GM23338 (cell line): ENCODE results near the gene AADACL3. TPM values are rescaled to one million over a fixed set of nuclear protein-coding genes. Genes with fewer than 3 reads are reported as not detected.

ENCODE experiments used
- ATAC-seq: fragments of 200-7000 bp; cut with Tn5 transposase; 3 replicates; pipeline ENCODE4 v1.9.1; 2020
- DNase-seq: peaks from one replicate; pipeline ENCODE4 v3.0.0-alpha.2; 2015; ENCODE audit warnings: low spot score
- H2AFZ ChIP-seq: fragments of 200-600 bp; sonication (generic); 2 replicates; pipeline ENCODE4 v1.8.0; 2016; ENCODE audit warnings: antibody characterized with exemption, mild to moderate bottlenecking, moderate library complexity
- H3F3A ChIP-seq: fragments of 200-600 bp; sonication (generic); replicated peaks from 2 replicates; pipeline ENCODE4 v1.8.0; 2017; ENCODE audit warnings: antibody characterized with exemption, mixed run types, low read depth
- H3K27ac ChIP-seq: fragments of 200-600 bp; sonication (generic); 2 replicates; pipeline ENCODE4 v1.6.1; 2016; ENCODE audit warnings: low read depth
- H3K27me3 ChIP-seq: fragments of 200-600 bp; sonication (generic); 2 replicates; pipeline ENCODE4 v1.8.0; 2016; ENCODE audit warnings: mild to moderate bottlenecking, mixed run types, moderate library complexity; ENCODE audit not compliant: insufficient read depth
- H3K36me3 ChIP-seq: fragments of 200-600 bp; sonication (generic); 2 replicates; pipeline ENCODE4 v1.8.0; 2016; ENCODE audit warnings: mild to moderate bottlenecking; ENCODE audit not compliant: insufficient read depth
- H3K4me1 ChIP-seq: fragments of 200-600 bp; sonication (generic); 2 replicates; pipeline ENCODE4 v1.8.0; 2016; ENCODE audit warnings: mild to moderate bottlenecking, moderate library complexity; ENCODE audit not compliant: insufficient read depth
- H3K4me2 ChIP-seq: fragments of 200-600 bp; sonication (generic); 2 replicates; pipeline ENCODE4 v1.7.1; 2017; ENCODE audit warnings: mixed run types
- H3K4me3 ChIP-seq: fragments of 200-600 bp; sonication (generic); 2 replicates; pipeline ENCODE4 v1.6.1; 2016; ENCODE audit warnings: mixed run types
- H3K79me2 ChIP-seq: fragments of 200-600 bp; sonication (generic); replicated peaks from 2 replicates; pipeline ENCODE4 v1.8.0; 2017; ENCODE audit warnings: mild to moderate bottlenecking; ENCODE audit not compliant: insufficient read depth
- H3K9me2 ChIP-seq: fragments of 200-600 bp; sonication (generic); 2 replicates; pipeline ENCODE4 v1.8.0; 2017; ENCODE audit not compliant: insufficient read depth
- H4K20me1 ChIP-seq: fragments of 200-600 bp; sonication (generic); replicated peaks from 2 replicates; pipeline ENCODE4 v1.8.0; 2017; ENCODE audit warnings: mild to moderate bottlenecking; ENCODE audit not compliant: insufficient read depth
- H3K27ac Mint-ChIP-seq: 2 replicates; pipeline ENCODE4 v1.8.0; 2020; ENCODE audit warnings: inconsistent platforms, mild to moderate bottlenecking, moderate library complexity, mixed read lengths
- H3K27me3 Mint-ChIP-seq: 3 replicates; pipeline ENCODE4 v1.8.0; 2022; ENCODE audit warnings: low read depth, mild to moderate bottlenecking, moderate library complexity, mixed read lengths, inconsistent platforms; ENCODE audit not compliant: insufficient read depth, poor library complexity
- H3K36me3 Mint-ChIP-seq: 3 replicates; pipeline ENCODE4 v1.8.0; 2021; ENCODE audit warnings: low read depth, mild to moderate bottlenecking, inconsistent platforms, moderate library complexity, mixed read lengths
- H3K4me1 Mint-ChIP-seq: 3 replicates; pipeline ENCODE4 v1.8.0; 2020; ENCODE audit warnings: mild to moderate bottlenecking, inconsistent platforms, mixed read lengths
- H3K4me3 Mint-ChIP-seq: 3 replicates; pipeline ENCODE4 v1.8.0; 2021; ENCODE audit warnings: moderate library complexity, mild to moderate bottlenecking, inconsistent platforms, mixed read lengths
- H3K9me3 Mint-ChIP-seq: 3 replicates; pipeline ENCODE4 v1.8.0; 2020; ENCODE audit warnings: moderate library complexity, mild to moderate bottlenecking, inconsistent platforms, mixed read lengths
- CREB1 ChIP-seq: fragments of 250-450 bp; sonication (Bioruptor Pico); IDR thresholded peaks from 2 replicates; pipeline ENCODE4 v1.5.0; 2020; ENCODE audit warnings: low read depth, mild to moderate bottlenecking, moderate library complexity
- EZH2 ChIP-seq: fragments of 200-600 bp; sonication (generic); IDR thresholded peaks from one replicate; pipeline ENCODE4 v1.8.0; 2017; ENCODE audit warnings: antibody characterized with exemption, mild to moderate bottlenecking, low read depth; ENCODE audit not compliant: unreplicated experiment
- EZH2phosphoT487 ChIP-seq: fragments of 200-600 bp; sonication (generic); IDR thresholded peaks from one replicate; pipeline ENCODE4 v1.8.1; 2018; ENCODE audit warnings: antibody characterized with exemption; ENCODE audit not compliant: unreplicated experiment
- JUNB ChIP-seq: IDR thresholded peaks from one replicate; pipeline ENCODE4 v1.6.1; 2016; ENCODE audit warnings: antibody characterized with exemption; ENCODE audit not compliant: unreplicated experiment
- NANOG ChIP-seq: IDR thresholded peaks from 2 replicates; pipeline ENCODE4 v1.6.1; 2016; ENCODE audit warnings: antibody characterized with exemption, borderline replicate concordance
- POLR2AphosphoS5 ChIP-seq: IDR thresholded peaks from 2 replicates; pipeline ENCODE4 v1.6.1; 2016; ENCODE audit warnings: antibody characterized with exemption, low read depth
- STAT1 ChIP-seq: IDR thresholded peaks from one replicate; pipeline ENCODE4 v1.6.1; 2016; ENCODE audit warnings: antibody characterized with exemption; ENCODE audit not compliant: unreplicated experiment
- ZNF114 ChIP-seq: fragments of 250-450 bp; sonication (Bioruptor Pico); IDR thresholded peaks from 2 replicates; pipeline ENCODE4 v1.5.0; 2020; ENCODE audit warnings: mild to moderate bottlenecking, moderate library complexity
- polyA plus RNA-seq: library from polyadenylated mRNA; unstranded; fragments of >200 nt; fragmentation: Nextera tagmentation; extraction: Ambion mirVana; gene quantifications from 2 replicates; pipeline ENCODE4 v1.2.1, GENCODE V29; 2016
- total RNA-seq: library from RNA; depleted of rRNA; stranded (reverse); fragments of >200 nt; shearing (Covaris generic); gene quantifications from 2 replicates; pipeline ENCODE4 v1.2.3, GENCODE V29; 2014
- TF ChIP-seq, protein P1 (sequence below): fragments of 250-450 bp; sonication (Bioruptor Pico); IDR thresholded peaks from 2 replicates; pipeline ENCODE4 v1.5.0; 2020; ENCODE audit warnings: mild to moderate bottlenecking, moderate library complexity
- TF ChIP-seq, protein P2 (sequence below): IDR thresholded peaks from 2 replicates; pipeline ENCODE4 v1.6.1; 2016; ENCODE audit warnings: antibody characterized with exemption
- TF ChIP-seq, protein P3 (sequence below), 2 experiments: fragments of 200-600 bp in 1 of 2; sonication (generic) in 1 of 2; conservative IDR thresholded peaks; 2 replicates each; pipeline versions ENCODE4 v1.5.1 to v1.6.1; 2016 to 2017; ENCODE audit warnings: antibody characterized with exemption in 2 of 2, low read depth in 2 of 2, mild to moderate bottlenecking in 2 of 2, moderate library complexity in 1 of 2
- TF ChIP-seq, protein P4 (sequence below): IDR thresholded peaks from one replicate; pipeline ENCODE4 v1.6.1; 2018; ENCODE audit warnings: antibody characterized with exemption; ENCODE audit not compliant: unreplicated experiment

Gene AADACL3
- total and polyA plus RNA-seq, 2 experiments from 2014 or later = 0.47 to 1.5 TPM

DNA sequence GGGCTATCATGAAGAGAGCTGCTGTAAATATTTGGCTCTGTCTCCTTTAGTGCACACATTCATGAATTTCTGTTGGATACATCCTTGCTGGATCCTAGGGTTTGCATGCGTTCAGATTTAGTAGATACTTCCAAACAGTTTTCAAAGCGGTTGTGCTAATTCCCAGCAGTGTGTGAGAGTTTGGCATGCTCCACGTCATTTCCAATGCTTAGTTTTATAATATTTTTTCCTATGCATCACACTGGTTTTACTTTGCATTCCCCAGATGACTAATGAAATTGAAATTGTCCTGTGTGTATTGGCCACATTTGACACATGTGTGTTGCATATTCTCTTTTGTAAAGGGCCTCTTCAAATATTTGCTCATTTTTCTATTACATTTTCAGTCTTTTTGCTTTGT, 18.5 kb upstream of the AADACL3 start (continued):
- TF ChIP-seq, protein P1, sequence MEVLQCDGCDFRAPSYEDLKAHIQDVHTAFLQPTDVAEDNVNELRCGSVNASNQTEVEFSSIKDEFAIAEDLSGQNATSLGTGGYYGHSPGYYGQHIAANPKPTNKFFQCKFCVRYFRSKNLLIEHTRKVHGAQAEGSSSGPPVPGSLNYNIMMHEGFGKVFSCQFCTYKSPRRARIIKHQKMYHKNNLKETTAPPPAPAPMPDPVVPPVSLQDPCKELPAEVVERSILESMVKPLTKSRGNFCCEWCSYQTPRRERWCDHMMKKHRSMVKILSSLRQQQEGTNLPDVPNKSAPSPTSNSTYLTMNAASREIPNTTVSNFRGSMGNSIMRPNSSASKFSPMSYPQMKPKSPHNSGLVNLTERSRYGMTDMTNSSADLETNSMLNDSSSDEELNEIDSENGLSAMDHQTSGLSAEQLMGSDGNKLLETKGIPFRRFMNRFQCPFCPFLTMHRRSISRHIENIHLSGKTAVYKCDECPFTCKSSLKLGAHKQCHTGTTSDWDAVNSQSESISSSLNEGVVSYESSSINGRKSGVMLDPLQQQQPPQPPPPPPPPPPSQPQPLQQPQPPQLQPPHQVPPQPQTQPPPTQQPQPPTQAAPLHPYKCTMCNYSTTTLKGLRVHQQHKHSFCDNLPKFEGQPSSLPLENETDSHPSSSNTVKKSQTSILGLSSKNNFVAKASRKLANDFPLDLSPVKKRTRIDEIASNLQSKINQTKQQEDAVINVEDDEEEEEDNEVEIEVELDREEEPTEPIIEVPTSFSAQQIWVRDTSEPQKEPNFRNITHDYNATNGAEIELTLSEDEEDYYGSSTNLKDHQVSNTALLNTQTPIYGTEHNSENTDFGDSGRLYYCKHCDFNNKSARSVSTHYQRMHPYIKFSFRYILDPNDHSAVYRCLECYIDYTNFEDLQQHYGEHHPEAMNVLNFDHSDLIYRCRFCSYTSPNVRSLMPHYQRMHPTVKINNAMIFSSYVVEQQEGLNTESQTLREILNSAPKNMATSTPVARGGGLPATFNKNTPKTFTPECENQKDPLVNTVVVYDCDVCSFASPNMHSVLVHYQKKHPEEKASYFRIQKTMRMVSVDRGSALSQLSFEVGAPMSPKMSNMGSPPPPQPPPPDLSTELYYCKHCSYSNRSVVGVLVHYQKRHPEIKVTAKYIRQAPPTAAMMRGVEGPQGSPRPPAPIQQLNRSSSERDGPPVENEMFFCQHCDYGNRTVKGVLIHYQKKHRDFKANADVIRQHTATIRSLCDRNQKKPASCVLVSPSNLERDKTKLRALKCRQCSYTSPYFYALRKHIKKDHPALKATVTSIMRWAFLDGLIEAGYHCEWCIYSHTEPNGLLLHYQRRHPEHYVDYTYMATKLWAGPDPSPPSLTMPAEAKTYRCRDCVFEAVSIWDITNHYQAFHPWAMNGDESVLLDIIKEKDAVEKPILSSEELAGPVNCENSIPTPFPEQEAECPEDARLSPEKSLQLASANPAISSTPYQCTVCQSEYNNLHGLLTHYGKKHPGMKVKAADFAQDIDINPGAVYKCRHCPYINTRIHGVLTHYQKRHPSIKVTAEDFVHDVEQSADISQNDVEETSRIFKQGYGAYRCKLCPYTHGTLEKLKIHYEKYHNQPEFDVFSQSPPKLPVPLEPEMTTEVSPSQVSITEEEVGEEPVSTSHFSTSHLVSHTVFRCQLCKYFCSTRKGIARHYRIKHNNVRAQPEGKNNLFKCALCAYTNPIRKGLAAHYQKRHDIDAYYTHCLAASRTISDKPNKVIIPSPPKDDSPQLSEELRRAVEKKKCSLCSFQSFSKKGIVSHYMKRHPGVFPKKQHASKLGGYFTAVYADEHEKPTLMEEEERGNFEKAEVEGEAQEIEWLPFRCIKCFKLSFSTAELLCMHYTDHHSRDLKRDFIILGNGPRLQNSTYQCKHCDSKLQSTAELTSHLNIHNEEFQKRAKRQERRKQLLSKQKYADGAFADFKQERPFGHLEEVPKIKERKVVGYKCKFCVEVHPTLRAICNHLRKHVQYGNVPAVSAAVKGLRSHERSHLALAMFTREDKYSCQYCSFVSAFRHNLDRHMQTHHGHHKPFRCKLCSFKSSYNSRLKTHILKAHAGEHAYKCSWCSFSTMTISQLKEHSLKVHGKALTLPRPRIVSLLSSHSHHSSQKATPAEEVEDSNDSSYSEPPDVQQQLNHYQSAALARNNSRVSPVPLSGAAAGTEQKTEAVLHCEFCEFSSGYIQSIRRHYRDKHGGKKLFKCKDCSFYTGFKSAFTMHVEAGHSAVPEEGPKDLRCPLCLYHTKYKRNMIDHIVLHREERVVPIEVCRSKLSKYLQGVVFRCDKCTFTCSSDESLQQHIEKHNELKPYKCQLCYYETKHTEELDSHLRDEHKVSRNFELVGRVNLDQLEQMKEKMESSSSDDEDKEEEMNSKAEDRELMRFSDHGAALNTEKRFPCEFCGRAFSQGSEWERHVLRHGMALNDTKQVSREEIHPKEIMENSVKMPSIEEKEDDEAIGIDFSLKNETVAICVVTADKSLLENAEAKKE (CRISPR knock-in tag) = no peak
- TF ChIP-seq CREB1 (CRISPR knock-in tag) (no peak), POLR2AphosphoS5 (no peak)

DNA sequence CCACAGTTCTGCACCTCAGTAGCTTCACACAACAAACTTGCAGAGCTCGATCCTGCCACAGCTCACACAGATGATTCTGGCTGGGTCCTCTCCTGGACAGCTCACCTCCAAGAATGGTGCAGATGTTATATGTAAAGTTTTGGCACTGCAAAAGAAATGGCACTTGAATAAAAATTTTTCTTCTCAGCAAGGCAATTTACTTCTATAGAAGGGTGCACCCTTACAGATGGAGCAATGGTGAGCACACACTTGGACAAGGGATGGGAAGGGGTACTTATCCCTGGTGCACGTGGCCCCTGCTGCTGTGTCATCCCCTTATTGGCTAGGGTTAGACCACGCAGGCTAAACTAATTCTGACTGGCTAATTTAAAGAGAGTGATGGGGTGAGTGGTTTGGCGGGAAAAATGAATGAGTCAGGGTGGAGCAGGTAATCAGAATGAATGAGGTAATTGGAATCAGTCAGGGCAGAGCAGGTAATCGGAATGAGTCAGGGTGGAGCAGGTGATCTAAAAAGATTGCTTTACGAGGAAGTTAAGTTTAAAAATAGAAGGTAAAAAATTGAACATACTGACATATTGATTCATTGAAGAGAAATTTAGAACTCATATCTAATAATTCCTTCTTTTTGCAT, 12.0 kb upstream of the AADACL3 start:
- H3K36me3 ChIP-seq = no peaks in the 10 kb centered on the region; the same call in 1 of the 2 replicates
- 0 out of 2 replicates have a peak, but pooled peaks cover 5% of the 10 kb centered on the region for H3K9me2 ChIP-seq
- no peak for ATAC-seq
- no peaks in the 10 kb centered on the region for H4K20me1 ChIP-seq
- H3K27ac Mint-ChIP-seq = no peak overlapping the region
- no peak overlapping the region for H2AFZ ChIP-seq
- no peaks in the 10 kb centered on the region for H3K4me1 Mint-ChIP-seq
- DNase-seq = no peak
- no peaks in the 10 kb centered on the region for H3F3A ChIP-seq
- peaks cover 18% of the 10 kb centered on the region; the same call in 2 of the 3 replicates for H3K36me3 Mint-ChIP-seq
- no peak overlapping the region for H3K4me2 ChIP-seq
- peaks cover 2% of the 10 kb centered on the region for H3K27me3 Mint-ChIP-seq
- no peaks in the 10 kb centered on the region for H3K79me2 ChIP-seq
- no peak overlapping the region for H3K4me3 Mint-ChIP-seq
- H3K4me1 ChIP-seq = no peaks in the 10 kb centered on the region
- H3K9me3 Mint-ChIP-seq = peaks cover 30% of the 10 kb centered on the region
- no peaks in the 10 kb centered on the region for H3K27me3 ChIP-seq
- H3K27ac ChIP-seq = no peak overlapping the region
- no peak overlapping the region for H3K4me3 ChIP-seq
- TF ChIP-seq POLR2AphosphoS5 = no peak
- TF ChIP-seq, protein P2, sequence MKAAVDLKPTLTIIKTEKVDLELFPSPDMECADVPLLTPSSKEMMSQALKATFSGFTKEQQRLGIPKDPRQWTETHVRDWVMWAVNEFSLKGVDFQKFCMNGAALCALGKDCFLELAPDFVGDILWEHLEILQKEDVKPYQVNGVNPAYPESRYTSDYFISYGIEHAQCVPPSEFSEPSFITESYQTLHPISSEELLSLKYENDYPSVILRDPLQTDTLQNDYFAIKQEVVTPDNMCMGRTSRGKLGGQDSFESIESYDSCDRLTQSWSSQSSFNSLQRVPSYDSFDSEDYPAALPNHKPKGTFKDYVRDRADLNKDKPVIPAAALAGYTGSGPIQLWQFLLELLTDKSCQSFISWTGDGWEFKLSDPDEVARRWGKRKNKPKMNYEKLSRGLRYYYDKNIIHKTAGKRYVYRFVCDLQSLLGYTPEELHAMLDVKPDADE = no peak
- TF ChIP-seq ZNF114 = no peak
- no peak for TF ChIP-seq JUNB
- TF ChIP-seq EZH2 = no peak
- TF ChIP-seq, protein P3, sequence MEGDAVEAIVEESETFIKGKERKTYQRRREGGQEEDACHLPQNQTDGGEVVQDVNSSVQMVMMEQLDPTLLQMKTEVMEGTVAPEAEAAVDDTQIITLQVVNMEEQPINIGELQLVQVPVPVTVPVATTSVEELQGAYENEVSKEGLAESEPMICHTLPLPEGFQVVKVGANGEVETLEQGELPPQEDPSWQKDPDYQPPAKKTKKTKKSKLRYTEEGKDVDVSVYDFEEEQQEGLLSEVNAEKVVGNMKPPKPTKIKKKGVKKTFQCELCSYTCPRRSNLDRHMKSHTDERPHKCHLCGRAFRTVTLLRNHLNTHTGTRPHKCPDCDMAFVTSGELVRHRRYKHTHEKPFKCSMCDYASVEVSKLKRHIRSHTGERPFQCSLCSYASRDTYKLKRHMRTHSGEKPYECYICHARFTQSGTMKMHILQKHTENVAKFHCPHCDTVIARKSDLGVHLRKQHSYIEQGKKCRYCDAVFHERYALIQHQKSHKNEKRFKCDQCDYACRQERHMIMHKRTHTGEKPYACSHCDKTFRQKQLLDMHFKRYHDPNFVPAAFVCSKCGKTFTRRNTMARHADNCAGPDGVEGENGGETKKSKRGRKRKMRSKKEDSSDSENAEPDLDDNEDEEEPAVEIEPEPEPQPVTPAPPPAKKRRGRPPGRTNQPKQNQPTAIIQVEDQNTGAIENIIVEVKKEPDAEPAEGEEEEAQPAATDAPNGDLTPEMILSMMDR (conservative IDR thresholded peaks at IDR 0.05; ENCODE audit: low read depth in 2 of 2) = no peak
- TF ChIP-seq NANOG = no peak
- TF ChIP-seq STAT1 = no peak
- TF ChIP-seq, protein P4, sequence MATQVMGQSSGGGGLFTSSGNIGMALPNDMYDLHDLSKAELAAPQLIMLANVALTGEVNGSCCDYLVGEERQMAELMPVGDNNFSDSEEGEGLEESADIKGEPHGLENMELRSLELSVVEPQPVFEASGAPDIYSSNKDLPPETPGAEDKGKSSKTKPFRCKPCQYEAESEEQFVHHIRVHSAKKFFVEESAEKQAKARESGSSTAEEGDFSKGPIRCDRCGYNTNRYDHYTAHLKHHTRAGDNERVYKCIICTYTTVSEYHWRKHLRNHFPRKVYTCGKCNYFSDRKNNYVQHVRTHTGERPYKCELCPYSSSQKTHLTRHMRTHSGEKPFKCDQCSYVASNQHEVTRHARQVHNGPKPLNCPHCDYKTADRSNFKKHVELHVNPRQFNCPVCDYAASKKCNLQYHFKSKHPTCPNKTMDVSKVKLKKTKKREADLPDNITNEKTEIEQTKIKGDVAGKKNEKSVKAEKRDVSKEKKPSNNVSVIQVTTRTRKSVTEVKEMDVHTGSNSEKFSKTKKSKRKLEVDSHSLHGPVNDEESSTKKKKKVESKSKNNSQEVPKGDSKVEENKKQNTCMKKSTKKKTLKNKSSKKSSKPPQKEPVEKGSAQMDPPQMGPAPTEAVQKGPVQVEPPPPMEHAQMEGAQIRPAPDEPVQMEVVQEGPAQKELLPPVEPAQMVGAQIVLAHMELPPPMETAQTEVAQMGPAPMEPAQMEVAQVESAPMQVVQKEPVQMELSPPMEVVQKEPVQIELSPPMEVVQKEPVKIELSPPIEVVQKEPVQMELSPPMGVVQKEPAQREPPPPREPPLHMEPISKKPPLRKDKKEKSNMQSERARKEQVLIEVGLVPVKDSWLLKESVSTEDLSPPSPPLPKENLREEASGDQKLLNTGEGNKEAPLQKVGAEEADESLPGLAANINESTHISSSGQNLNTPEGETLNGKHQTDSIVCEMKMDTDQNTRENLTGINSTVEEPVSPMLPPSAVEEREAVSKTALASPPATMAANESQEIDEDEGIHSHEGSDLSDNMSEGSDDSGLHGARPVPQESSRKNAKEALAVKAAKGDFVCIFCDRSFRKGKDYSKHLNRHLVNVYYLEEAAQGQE = no peak
- no peak for TF ChIP-seq EZH2phosphoT487
- no peak for TF ChIP-seq CREB1 (CRISPR knock-in tag)
